GM18505 (cell line): ENCODE data around the gene RNF150.
"Not testable (repeated sequence)": the region's sequence is repeated elsewhere in the genome, so short reads cannot be mapped to it uniquely, and the experiment has no call there.

Experiments
- ATAC-seq: cut with Tn5 transposase; IDR thresholded peaks from one replicate; pipeline ENCODE4 v1.9.1; 2021; ENCODE audit not compliant: unreplicated experiment
- POLR2A ChIP-seq: IDR thresholded peaks from 4 replicates; pipeline ENCODE4 v1.6.1; 2011; ENCODE audit warnings: borderline replicate concordance; ENCODE audit not compliant: insufficient read depth, insufficient read length; ENCODE audit errors: extremely low read depth

RNF150 gene

GRCh38 chr4:141080668-141081067 is 52.6 kb downstream of the RNF150 start:
- no peak for TF ChIP-seq POLR2A
- ATAC-seq, result no peak

GRCh38 chr4:141079393-141079930 is 53.8 kb downstream of the RNF150 start:
- no peak for ATAC-seq
- TF ChIP-seq POLR2A, result no peak

- no peak for TF ChIP-seq POLR2A
- no peak for ATAC-seq
Measured at GRCh38 chr4:141078871-141079270, 54.4 kb downstream of the RNF150 start.

GRCh38 chr4:141077611-141078225 is 55.6 kb downstream of the RNF150 start:
- no peak for TF ChIP-seq POLR2A
- ATAC-seq, result no peak

GRCh38 chr4:141075553-141075952 is 57.7 kb downstream of the RNF150 start:
- ATAC-seq, result no peak
- no peak for TF ChIP-seq POLR2A

- no peak for ATAC-seq
- TF ChIP-seq POLR2A, result no peak
Measured at GRCh38 chr4:141074098-141074878, 59.0 kb downstream of the RNF150 start.

GRCh38 chr4:141066690-141067089 is 66.6 kb downstream of the RNF150 start:
- TF ChIP-seq POLR2A, result no peak
- ATAC-seq, result no peak

GRCh38 chr4:141065872-141066271 is 67.4 kb downstream of the RNF150 start:
- no peak for TF ChIP-seq POLR2A
- ATAC-seq, result no peak

GRCh38 chr4:141062651-141063050 is 70.6 kb downstream of the RNF150 start:
- no peak for TF ChIP-seq POLR2A
- no peak for ATAC-seq

- ATAC-seq, result no peak
- no peak for TF ChIP-seq POLR2A
Measured at GRCh38 chr4:141058591-141059512, 74.4 kb downstream of the RNF150 start.

GRCh38 chr4:141057582-141057981 is 75.7 kb downstream of the RNF150 start:
- ATAC-seq, result no peak
- no peak for TF ChIP-seq POLR2A

- no peak for TF ChIP-seq POLR2A
- no peak for ATAC-seq
Measured at GRCh38 chr4:141056473-141056872, 76.8 kb downstream of the RNF150 start.

- no peak for ATAC-seq
- TF ChIP-seq POLR2A, result no peak
Measured at GRCh38 chr4:141054446-141054845, 78.8 kb downstream of the RNF150 start.

- not testable (repeated sequence) for ATAC-seq
Measured at GRCh38 chr4:141050999-141051398, 82.3 kb downstream of the RNF150 start.
